ENCODE measurements around the gene OR2J3. TPM values are rescaled to one million over a fixed set of nuclear protein-coding genes. Genes with fewer than 3 reads are reported as not detected.

OR2J3 gene
- total and polyA plus RNA-seq, 2 of the 8 experiments (the other 6 are each of a cell fraction or from before 2014, with no cell fraction given) = 0.03 TPM; not detected in 1

DNA sequence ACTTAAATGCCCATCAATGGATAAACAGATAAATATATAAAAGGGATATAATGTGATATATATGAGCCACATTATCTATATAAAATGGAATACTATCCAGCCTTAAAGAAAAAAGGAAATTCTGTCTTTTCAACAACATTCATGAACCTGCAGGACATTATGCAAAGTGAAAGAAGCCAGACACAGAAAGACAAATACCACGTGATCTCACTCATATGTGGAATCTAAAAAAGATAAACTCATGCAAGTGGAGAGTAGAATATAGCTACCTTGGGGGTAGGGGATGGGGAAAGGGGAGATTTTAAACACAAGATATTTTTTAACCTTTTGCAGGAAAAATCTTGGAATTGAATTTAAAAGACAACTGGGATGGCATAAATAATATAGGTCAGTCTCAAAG lies 10.1 kb upstream of the OR2J3 start:
- no peaks in the 10 kb centered on the region for H3K36me3 ChIP-seq (ENCODE audit: control insufficient read depth in 2 of 4, insufficient read depth in 4 of 4, low read length in 3 of 4)
- no peak overlapping the region for H2BK5ac ChIP-seq (ENCODE audit: low read depth, low read length)
- H2AFZ ChIP-seq (ENCODE audit: low read length) = no peak overlapping the region
- H3K4me1 ChIP-seq (replicated peaks in 1 of 4; ENCODE audit: control insufficient read depth in 3 of 4, insufficient read depth in 4 of 4, low read length in 3 of 4) = no peaks in the 10 kb centered on the region
- no peak overlapping the region for H3K4me2 ChIP-seq (ENCODE audit: insufficient read depth in 1 of 2, low read depth in 2 of 2, low read length in 2 of 2)
- DNase-seq (ENCODE audit: low read depth in 1 of 2, low spot score in 2 of 2) (no peak), FAIRE-seq (no peak)
- no peak overlapping the region for H3K4me3 ChIP-seq (ENCODE audit: extremely low read depth in 1 of 4, insufficient read depth in 2 of 4, low read depth in 3 of 4, low read length in 4 of 4)
- WGBS, 2 experiments (ENCODE audit: extremely low coverage in 1 of 2, insufficient coverage in 1 of 2, insufficient read length in 1 of 2, insufficient replicate concordance in 2 of 2, low coverage in 1 of 2, low lambda C conversion rate in 2 of 2, missing lambda C conversion rate in 1 of 2) = 83% methylated on average over 1 of the region's 1 CpG; no CpG with 5 or more reads in 1 of the 2 experiments
- H3K56ac ChIP-seq (replicated peaks; ENCODE audit: insufficient read length, low read depth, low read length) = no peak overlapping the region
- H3K4ac ChIP-seq (replicated peaks; ENCODE audit: insufficient read length, low read depth, low read length) = no peak overlapping the region
- H3K23ac ChIP-seq (ENCODE audit: insufficient read length) = no peak overlapping the region
- no peak overlapping the region for H2AK5ac ChIP-seq (ENCODE audit: low read depth, low read length)
- no peak overlapping the region for H3K18ac ChIP-seq (ENCODE audit: extremely low read depth, low read length)
- no peak overlapping the region for H3K9ac ChIP-seq (replicated peaks in 1 of 4; ENCODE audit: extremely low read depth in 1 of 4, low read depth in 3 of 4, low read length in 3 of 4)
- no peak overlapping the region for H2BK15ac ChIP-seq (ENCODE audit: low read length)
- H3K79me2 ChIP-seq (ENCODE audit: control insufficient read depth in 1 of 2, insufficient read depth in 2 of 2, low read length in 2 of 2) = no peaks in the 10 kb centered on the region
- no peaks in the 10 kb centered on the region for H3K27me3 ChIP-seq (replicated peaks in 1 of 4; ENCODE audit: control insufficient read depth in 3 of 4, extremely low read depth in 1 of 4, insufficient read depth in 3 of 4, low read length in 3 of 4)
- no peaks in the 10 kb centered on the region for H3K79me1 ChIP-seq (ENCODE audit: low read depth, low read length)
- no peaks in the 10 kb centered on the region for H3K9me3 ChIP-seq (ENCODE audit: insufficient read depth in 2 of 2, low read depth in 1 of 2, low read length in 1 of 2)
- no peaks in the 10 kb centered on the region for H3K23me2 ChIP-seq (ENCODE audit: low read depth, low read length)
- H3K14ac ChIP-seq (ENCODE audit: insufficient read length) = no peak overlapping the region
- no peak overlapping the region for H2BK120ac ChIP-seq (replicated peaks; ENCODE audit: low read depth, low read length)
- H4K5ac ChIP-seq (ENCODE audit: insufficient read length, low read depth, low read length) = no peak overlapping the region
- no peak overlapping the region for H2BK12ac ChIP-seq (ENCODE audit: low read depth, low read length)
- H4K8ac ChIP-seq (ENCODE audit: extremely low read depth, insufficient read depth, low read length) = no peak overlapping the region
- H2BK20ac ChIP-seq (ENCODE audit: low read length) = no peak overlapping the region
- POLR2A ChIA-PET (ENCODE audit: partially characterized antibody) = no interaction called here
- H4K91ac ChIP-seq (replicated peaks; ENCODE audit: insufficient read length, low read length) = no peak overlapping the region
- no peak overlapping the region for H3K27ac ChIP-seq (ENCODE audit: low read depth, low read length)
- TF ChIP-seq TEAD4 (IDR thresholded peaks at IDR 0.05; ENCODE audit: low read depth, low read length) (no peak), CEBPB (IDR thresholded peaks at IDR 0.05; ENCODE audit: low read depth, low read length) (no peak), POU5F1 (IDR thresholded peaks at IDR 0.05; ENCODE audit: low read depth, low read length) (no peak), BCL11A (IDR thresholded peaks at IDR 0.05; ENCODE audit: low read depth in 2 of 2, low read length in 2 of 2) (no peak), FOSL1 (IDR thresholded peaks at IDR 0.05; ENCODE audit: insufficient read depth, low read depth, low read length) (no peak), SIX5 (IDR thresholded peaks at IDR 0.05; ENCODE audit: low read depth, low read length) (no peak), SRF (IDR thresholded peaks at IDR 0.05; ENCODE audit: low read depth, low read length) (no peak), CREB1 (IDR thresholded peaks at IDR 0.05) (no peak), TCF12 (IDR thresholded peaks at IDR 0.05; ENCODE audit: low read depth, low read length) (no peak), KDM4A (IDR thresholded peaks at IDR 0.05; ENCODE audit: low read depth, low read length, severe bottlenecking) (no peak)
- TF ChIP-seq, protein P1, sequence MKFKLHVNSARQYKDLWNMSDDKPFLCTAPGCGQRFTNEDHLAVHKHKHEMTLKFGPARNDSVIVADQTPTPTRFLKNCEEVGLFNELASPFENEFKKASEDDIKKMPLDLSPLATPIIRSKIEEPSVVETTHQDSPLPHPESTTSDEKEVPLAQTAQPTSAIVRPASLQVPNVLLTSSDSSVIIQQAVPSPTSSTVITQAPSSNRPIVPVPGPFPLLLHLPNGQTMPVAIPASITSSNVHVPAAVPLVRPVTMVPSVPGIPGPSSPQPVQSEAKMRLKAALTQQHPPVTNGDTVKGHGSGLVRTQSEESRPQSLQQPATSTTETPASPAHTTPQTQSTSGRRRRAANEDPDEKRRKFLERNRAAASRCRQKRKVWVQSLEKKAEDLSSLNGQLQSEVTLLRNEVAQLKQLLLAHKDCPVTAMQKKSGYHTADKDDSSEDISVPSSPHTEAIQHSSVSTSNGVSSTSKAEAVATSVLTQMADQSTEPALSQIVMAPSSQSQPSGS (IDR thresholded peaks at IDR 0.05; ENCODE audit: low read length) = no peak
- H4K20me1 ChIP-seq (replicated peaks in 1 of 2; ENCODE audit: control insufficient read depth in 1 of 2, insufficient read depth in 2 of 2, low read length in 2 of 2) = no peaks in the 10 kb centered on the region
- CTCF ChIA-PET (ENCODE audit: partially characterized antibody) = no interaction called here
